Adrenal gland (tissue), 5 donors: Measurements from ENCODE around the gene EYA3.

ENCODE experiments used
- POLR2A ChIP-seq, 2 donors: fragments of 450-650 bp; IDR thresholded peaks; one replicate each; pipeline ENCODE4 v1.6.1; 2017; ENCODE audit warnings: antibody characterized with exemption in 2 of 2, mild to moderate bottlenecking in 2 of 2, moderate library complexity in 1 of 2
- TF ChIP-seq, protein P1 (sequence below), 6 experiments: fragments of 450-650 bp in 4 of 6; fragments of 200-600 bp in 2 of 6; sonication (generic) in 1 of 6; IDR thresholded peaks; 1 replicate in 5 of 6; 2 replicates in 1 of 6; pipeline versions ENCODE4 v1.5.1 to v1.8.0; 2016 to 2021; ENCODE audit warnings: antibody characterized with exemption in 6 of 6, mild to moderate bottlenecking in 2 of 6, moderate library complexity in 1 of 6
- donor health status: DM: no; HTN: no; CAD: no.

- TF ChIP-seq, protein P1, sequence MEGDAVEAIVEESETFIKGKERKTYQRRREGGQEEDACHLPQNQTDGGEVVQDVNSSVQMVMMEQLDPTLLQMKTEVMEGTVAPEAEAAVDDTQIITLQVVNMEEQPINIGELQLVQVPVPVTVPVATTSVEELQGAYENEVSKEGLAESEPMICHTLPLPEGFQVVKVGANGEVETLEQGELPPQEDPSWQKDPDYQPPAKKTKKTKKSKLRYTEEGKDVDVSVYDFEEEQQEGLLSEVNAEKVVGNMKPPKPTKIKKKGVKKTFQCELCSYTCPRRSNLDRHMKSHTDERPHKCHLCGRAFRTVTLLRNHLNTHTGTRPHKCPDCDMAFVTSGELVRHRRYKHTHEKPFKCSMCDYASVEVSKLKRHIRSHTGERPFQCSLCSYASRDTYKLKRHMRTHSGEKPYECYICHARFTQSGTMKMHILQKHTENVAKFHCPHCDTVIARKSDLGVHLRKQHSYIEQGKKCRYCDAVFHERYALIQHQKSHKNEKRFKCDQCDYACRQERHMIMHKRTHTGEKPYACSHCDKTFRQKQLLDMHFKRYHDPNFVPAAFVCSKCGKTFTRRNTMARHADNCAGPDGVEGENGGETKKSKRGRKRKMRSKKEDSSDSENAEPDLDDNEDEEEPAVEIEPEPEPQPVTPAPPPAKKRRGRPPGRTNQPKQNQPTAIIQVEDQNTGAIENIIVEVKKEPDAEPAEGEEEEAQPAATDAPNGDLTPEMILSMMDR (IDR thresholded peaks at IDR 0.05): no peak
- TF ChIP-seq POLR2A (IDR thresholded peaks at IDR 0.05): no peak
Observed at GRCh38 chr1:28115267-28115666, 26.9 kb upstream of the EYA3 start.
